ENCODE measurements around the gene UBR4.

The UBR4 gene

DNA sequence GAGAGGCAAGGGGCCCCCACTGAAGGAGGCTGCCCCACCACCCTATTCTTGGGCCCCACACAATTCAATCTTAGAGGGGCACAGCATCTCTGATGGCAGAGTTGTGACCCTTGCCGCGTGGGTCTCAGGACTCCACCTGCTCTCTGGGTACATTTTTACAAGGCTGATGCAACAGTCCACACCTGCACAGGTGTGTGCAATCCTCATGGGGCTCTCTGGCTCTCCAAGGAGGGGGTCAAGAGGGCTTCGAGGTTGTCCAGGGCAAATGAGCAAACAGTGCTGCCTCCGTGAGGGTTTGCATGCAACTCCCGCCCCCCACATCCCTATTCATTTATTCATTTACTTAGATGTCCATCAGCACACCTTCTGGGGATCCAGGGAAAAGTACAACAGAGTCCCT lies 172.0 kb downstream of the UBR4 start:
- DNase-seq (ENCODE audit: low read depth in 2 of 2) = no peak
- H3K4me3 ChIP-seq (replicated peaks in 1 of 2; ENCODE audit: low read depth in 2 of 2, low read length in 2 of 2) = no peak overlapping the region
- TF ChIP-seq, protein P1, sequence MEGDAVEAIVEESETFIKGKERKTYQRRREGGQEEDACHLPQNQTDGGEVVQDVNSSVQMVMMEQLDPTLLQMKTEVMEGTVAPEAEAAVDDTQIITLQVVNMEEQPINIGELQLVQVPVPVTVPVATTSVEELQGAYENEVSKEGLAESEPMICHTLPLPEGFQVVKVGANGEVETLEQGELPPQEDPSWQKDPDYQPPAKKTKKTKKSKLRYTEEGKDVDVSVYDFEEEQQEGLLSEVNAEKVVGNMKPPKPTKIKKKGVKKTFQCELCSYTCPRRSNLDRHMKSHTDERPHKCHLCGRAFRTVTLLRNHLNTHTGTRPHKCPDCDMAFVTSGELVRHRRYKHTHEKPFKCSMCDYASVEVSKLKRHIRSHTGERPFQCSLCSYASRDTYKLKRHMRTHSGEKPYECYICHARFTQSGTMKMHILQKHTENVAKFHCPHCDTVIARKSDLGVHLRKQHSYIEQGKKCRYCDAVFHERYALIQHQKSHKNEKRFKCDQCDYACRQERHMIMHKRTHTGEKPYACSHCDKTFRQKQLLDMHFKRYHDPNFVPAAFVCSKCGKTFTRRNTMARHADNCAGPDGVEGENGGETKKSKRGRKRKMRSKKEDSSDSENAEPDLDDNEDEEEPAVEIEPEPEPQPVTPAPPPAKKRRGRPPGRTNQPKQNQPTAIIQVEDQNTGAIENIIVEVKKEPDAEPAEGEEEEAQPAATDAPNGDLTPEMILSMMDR (IDR thresholded peaks at IDR 0.05; ENCODE audit: low read depth, low read length) = no peak

DNA sequence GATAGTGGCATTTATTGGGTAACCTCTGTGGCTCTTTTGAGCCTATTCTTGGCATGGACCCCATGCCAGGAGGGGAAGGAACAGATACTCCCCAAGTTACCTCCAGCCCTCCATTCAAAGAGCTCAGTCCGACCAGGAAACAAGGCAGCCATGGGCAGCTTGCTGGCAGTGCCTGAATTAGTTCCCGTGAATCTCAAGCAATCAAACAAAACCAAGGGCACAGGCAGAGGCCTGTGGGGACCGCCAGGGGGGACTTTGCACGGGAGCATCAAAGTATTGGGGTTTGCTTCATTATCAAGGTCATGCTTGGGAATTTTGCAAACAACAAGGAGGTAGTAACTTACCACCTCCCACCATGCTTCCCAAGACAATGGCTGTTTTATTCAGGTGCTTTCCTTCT lies 172.4 kb downstream of the UBR4 start:
- TF ChIP-seq, protein P1 (IDR thresholded peaks at IDR 0.05; ENCODE audit: low read depth, low read length) = no peak
- H3K4me3 ChIP-seq (replicated peaks in 1 of 2; ENCODE audit: low read depth in 2 of 2, low read length in 2 of 2) = no peak overlapping the region
- DNase-seq (ENCODE audit: low read depth in 2 of 2) = no peak

DNA sequence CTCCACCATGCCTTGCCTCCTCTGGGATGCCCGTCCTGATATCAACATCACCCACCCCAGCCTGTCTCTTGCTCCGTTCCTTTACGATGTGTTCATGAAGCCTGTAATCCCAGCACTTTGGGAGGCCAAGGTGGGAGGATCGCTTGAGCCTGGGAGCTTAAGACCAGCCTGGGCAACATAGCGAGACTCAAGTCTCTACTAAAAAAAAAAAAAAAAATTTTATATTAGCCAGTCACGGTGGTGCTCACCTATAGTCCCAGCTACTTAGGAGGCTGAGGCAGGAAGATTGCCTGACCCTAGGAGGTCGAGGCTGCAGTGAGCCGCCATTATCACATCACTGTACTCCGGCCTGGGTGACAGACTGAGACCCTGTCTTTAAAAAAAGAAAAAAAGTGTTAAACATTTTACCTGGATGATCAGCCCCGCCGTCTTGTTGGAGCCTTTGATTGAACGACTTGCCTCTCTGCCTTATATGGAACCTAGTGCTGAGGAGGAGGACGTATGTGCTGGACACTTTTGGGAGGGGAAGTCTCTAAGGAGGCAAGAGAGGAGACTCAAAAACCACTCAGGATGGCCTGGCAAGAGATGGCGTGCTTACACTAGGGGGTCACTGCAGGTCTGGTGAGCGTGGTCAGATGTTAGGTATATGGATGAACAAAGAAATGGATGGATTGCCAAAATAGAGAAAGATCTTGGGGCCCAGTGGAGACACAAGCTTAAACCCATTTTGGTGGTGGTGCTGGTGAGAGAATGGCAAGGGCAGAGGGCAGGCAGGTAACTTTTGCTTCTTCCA lies 173.1 kb downstream of the UBR4 start:
- no peak for DNase-seq (ENCODE audit: low read depth in 2 of 2)
- TF ChIP-seq, protein P1 (IDR thresholded peaks at IDR 0.05; ENCODE audit: low read depth, low read length) = no peak
- no peak overlapping the region for H3K4me3 ChIP-seq (replicated peaks in 1 of 2; ENCODE audit: low read depth in 2 of 2, low read length in 2 of 2)

DNA sequence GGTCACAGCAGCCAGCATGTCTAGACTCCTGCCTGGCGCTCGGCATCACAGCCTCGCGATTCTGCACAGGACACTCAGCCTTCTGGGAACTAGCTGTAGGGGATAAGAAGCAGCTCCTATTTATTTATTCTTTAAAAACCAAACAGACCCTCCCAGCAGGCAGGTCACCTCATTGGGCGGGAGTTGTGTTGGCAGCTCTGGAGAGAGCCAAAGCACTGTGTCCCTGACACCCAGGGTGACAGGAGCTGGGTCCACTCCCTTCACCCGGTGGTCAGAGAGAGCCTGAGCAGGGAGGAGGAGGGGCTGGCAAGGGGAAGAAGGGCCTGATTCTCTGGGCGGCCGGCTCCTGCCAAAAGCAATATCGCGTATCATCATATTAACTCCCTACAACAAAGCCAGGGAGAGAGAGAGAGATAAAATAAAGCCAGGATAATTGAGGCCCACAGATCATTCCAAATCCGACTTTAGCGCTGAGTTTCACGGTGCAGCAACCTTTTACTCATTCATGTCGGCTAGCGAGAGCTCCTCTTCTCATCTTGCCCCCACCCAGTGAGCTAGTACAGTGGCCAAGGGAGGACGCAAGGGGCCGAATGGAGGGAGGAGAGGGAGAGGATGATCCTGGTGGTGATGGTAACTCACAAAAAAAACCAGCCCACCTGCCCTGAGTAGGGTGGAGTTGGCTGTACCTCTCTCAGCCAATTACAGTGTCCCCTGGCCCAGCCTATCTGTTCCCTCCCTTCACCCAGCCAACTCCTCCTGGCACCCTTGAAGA lies 173.8 kb downstream of the UBR4 start:
- no peak for DNase-seq (ENCODE audit: low read depth in 2 of 2)
- TF ChIP-seq, protein P1 (IDR thresholded peaks at IDR 0.05; ENCODE audit: low read depth, low read length) = no peak
- no peak overlapping the region for H3K4me3 ChIP-seq (replicated peaks in 1 of 2; ENCODE audit: low read depth in 2 of 2, low read length in 2 of 2)

DNA sequence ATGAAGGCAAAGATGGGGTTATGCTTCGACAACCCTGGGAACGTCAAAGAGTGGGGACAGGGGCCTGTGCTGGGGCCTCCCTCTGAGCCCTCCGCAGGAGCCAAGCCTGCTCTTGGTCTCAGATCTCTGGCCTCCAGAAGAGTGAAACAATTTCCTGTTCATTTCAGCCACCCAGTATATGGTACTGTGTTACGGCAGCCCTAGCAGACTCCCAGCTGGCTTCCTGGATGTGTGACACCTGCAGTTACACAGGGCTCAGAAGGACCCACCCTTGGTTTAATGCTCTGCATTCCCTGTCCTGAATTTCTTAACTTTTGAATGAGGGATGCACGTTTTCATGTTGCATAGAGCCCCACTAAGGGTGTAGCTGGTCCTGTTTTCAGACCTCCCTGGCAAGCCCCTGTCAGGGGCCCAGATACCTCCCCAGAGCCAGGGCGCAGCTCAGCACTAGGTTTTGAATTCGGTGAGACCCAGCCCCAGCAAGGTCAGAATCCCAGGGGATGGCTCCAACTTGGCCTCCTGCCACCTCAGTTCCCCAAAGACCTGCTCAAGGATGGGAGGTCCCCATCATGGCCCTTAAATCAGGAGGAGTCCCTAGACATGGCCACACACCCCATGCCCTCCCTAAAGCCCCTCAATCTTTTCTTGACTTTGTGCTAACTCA lies 174.6 kb downstream of the UBR4 start:
- no peak overlapping the region for H3K4me3 ChIP-seq (replicated peaks in 1 of 2; ENCODE audit: low read depth in 2 of 2, low read length in 2 of 2)
- DNase-seq (ENCODE audit: low read depth in 2 of 2) = no peak
- TF ChIP-seq, protein P1 (IDR thresholded peaks at IDR 0.05; ENCODE audit: low read depth, low read length) = no peak

DNA sequence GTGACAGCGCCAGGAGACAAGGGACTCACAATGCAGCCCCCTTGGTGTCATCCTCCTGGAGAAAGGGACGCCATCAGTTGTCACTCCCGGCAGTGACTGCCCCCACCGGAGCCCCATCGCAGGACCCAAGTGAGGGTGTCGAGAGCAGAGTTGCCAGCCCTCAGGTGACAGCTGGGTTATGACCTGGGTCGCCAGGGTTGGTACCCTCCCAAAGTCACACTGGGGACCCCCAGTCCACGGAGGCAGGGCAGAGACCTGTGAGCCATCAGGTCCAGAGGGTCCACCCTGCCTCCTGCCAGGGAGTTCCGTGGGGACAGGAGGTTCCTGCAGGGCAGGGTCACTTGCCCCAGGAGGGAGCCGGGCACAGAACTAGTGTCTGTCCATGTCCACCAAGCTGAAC lies 175.3 kb downstream of the UBR4 start:
- H3K4me3 ChIP-seq (replicated peaks in 1 of 2; ENCODE audit: low read depth in 2 of 2, low read length in 2 of 2) = no peak overlapping the region
- DNase-seq (ENCODE audit: low read depth in 2 of 2) = no peak
- TF ChIP-seq, protein P1 (IDR thresholded peaks at IDR 0.05; ENCODE audit: low read depth, low read length) = no peak

Measured in cardiac fibroblast (primary cell).